GM12878 (cell line): ENCODE measurements around the gene TMSB4X. TPM values are rescaled to one million over a fixed set of nuclear protein-coding genes. Genes with fewer than 3 reads are reported as not detected.

Experiments used
- BCL11A ChIP-seq: IDR thresholded peaks from 2 replicates; pipeline ENCODE4 v1.6.1; 2011; ENCODE audit warnings: low read depth, low read length
- BMI1 ChIP-seq: fragments of 450-650 bp; IDR thresholded peaks from 2 replicates; pipeline ENCODE4 v1.6.1; 2016; ENCODE audit warnings: mild to moderate bottlenecking, moderate library complexity, borderline replicate concordance
- BRCA1 ChIP-seq: IDR thresholded peaks from 2 replicates; pipeline ENCODE4 v1.6.1; 2011; ENCODE audit warnings: low read depth, low read length, improper control_type of control experiment
- CBFB ChIP-seq: IDR thresholded peaks from 2 replicates; pipeline ENCODE4 v1.6.1; 2016; ENCODE audit warnings: antibody characterized with exemption, low read depth
- CEBPB ChIP-seq, 2 experiments: fragments of 150-350 bp in 1 of 2; IDR thresholded peaks; 2 replicates each; pipeline ENCODE4 v1.6.1; 2012 to 2014; ENCODE audit warnings: low read depth in 2 of 2, low read length in 2 of 2, borderline replicate concordance in 1 of 2, inconsistent platforms in 1 of 2
- DPF2 ChIP-seq: fragments of 450-650 bp; IDR thresholded peaks from 2 replicates; pipeline ENCODE4 v1.6.1; 2017; ENCODE audit warnings: mild to moderate bottlenecking
- EED ChIP-seq: sonication (generic); IDR thresholded peaks from 2 replicates; pipeline ENCODE4 v1.6.1; 2016; ENCODE audit warnings: antibody characterized with exemption, low read depth
- EP300 ChIP-seq, 2 experiments: fragments of 150-350 bp in 1 of 2; IDR thresholded peaks; 2 replicates each; pipeline ENCODE4 v1.6.1; 2011 to 2012; ENCODE audit warnings: low read depth in 2 of 2, low read length in 2 of 2, borderline replicate concordance in 1 of 2, improper control_type of control experiment in 1 of 2, inconsistent platforms in 1 of 2; ENCODE audit not compliant: control insufficient read depth in 1 of 2
- HCFC1 ChIP-seq: fragments of 150-350 bp; IDR thresholded peaks from 2 replicates; pipeline ENCODE4 v1.6.1; 2014; ENCODE audit warnings: low read length
- KAT2A ChIP-seq: conservative IDR thresholded peaks from 2 replicates; pipeline ENCODE4 v1.6.1; 2011; ENCODE audit warnings: low read depth, low read length; ENCODE audit not compliant: control insufficient read depth
- MTA3 ChIP-seq: IDR thresholded peaks from 2 replicates; pipeline ENCODE4 v1.6.1; 2012; ENCODE audit warnings: low read length, inconsistent platforms, borderline replicate concordance
- NFIC ChIP-seq: IDR thresholded peaks from 2 replicates; pipeline ENCODE4 v1.6.1; 2012; ENCODE audit warnings: low read depth, mild to moderate bottlenecking, inconsistent platforms, low read length, moderate library complexity
- NFXL1 ChIP-seq: fragments of 450-650 bp; IDR thresholded peaks from 2 replicates; pipeline ENCODE4 v1.6.1; 2017; ENCODE audit warnings: antibody characterized with exemption, mild to moderate bottlenecking, borderline replicate concordance
- NR2C1 ChIP-seq: fragments of 450-650 bp; IDR thresholded peaks from 2 replicates; pipeline ENCODE4 v1.6.1; 2017; ENCODE audit warnings: antibody characterized with exemption, mild to moderate bottlenecking, moderate library complexity
- NR2C2 ChIP-seq: IDR thresholded peaks from 2 replicates; pipeline ENCODE4 v1.6.1; 2011; ENCODE audit warnings: borderline replicate concordance, low read depth; ENCODE audit not compliant: control insufficient read depth, insufficient read length
- POLR2AphosphoS5 ChIP-seq: IDR thresholded peaks from 2 replicates; pipeline ENCODE4 v1.6.1; 2011; ENCODE audit warnings: mild to moderate bottlenecking, low read length, inconsistent platforms
- SP1 ChIP-seq: IDR thresholded peaks from one replicate; pipeline ENCODE4 v1.6.1; 2011; ENCODE audit warnings: low read depth, low read length
- SREBF2 ChIP-seq: IDR thresholded peaks from 2 replicates; pipeline ENCODE4 v1.6.1; 2012; ENCODE audit warnings: mild to moderate bottlenecking, low read length
- TAF1 ChIP-seq: IDR thresholded peaks from 2 replicates; pipeline ENCODE4 v1.6.1; 2011; ENCODE audit warnings: mild to moderate bottlenecking, low read depth, low read length, borderline replicate concordance
- TCF7 ChIP-seq: IDR thresholded peaks from 2 replicates; pipeline ENCODE4 v1.6.1; 2014; ENCODE audit warnings: antibody characterized with exemption, borderline replicate concordance
- WRNIP1 ChIP-seq: IDR thresholded peaks from 2 replicates; pipeline ENCODE4 v1.6.1; 2011; ENCODE audit warnings: low read depth, low read length, improper control_type of control experiment, borderline replicate concordance
- YY1 ChIP-seq: IDR thresholded peaks from 2 replicates; pipeline ENCODE4 v1.6.1; 2011; ENCODE audit warnings: low read depth, mild to moderate bottlenecking, low read length
- ZNF207 ChIP-seq: fragments of 450-650 bp; IDR thresholded peaks from 2 replicates; pipeline ENCODE4 v1.6.1; 2014; ENCODE audit warnings: antibody characterized with exemption, mild to moderate bottlenecking, borderline replicate concordance
- polyA plus RNA-seq, 11 experiments: library from polyadenylated mRNA; depleted of rRNA in 4 of 11; unstranded in 6 of 11; stranded (reverse) in 5 of 11; fragments of >200 nt; fragmentation: Nextera tagmentation in 4 of 11; fragmentation: Illumina TruSeq in 1 of 11; extraction: Ambion mirVana in 4 of 11; extraction: Trizol in 1 of 11; gene quantifications; 1 replicate in 1 of 11; 2 replicates in 10 of 11; pipeline versions ENCODE4 v1.2.1 to v1.2.3, GENCODE V29; 2011 to 2016; ENCODE audit warnings: inconsistent platforms in 2 of 11, missing spikeins in 2 of 11, low read depth in 1 of 11
- total RNA-seq, 4 experiments: library from RNA; depleted of rRNA in 3 of 4; stranded (reverse); fragments of >200 nt in 3 of 4; fragmentation: Illumina TruSeq in 1 of 4; extraction: Trizol in 1 of 4; gene quantifications; 2 replicates each; pipeline versions ENCODE4 v1.2.1 to v1.2.3, GENCODE V29; 2013 to 2021
- TF ChIP-seq, protein P1 (sequence below): fragments of 150-350 bp; IDR thresholded peaks from 2 replicates; pipeline ENCODE4 v1.6.1; 2016; ENCODE audit warnings: low read depth, low read length
- TF ChIP-seq, protein P2 (sequence below): fragments of 450-650 bp; IDR thresholded peaks from 2 replicates; pipeline ENCODE4 v1.6.1; 2014; ENCODE audit warnings: mild to moderate bottlenecking
- TF ChIP-seq, protein P3 (sequence below): fragments of 450-650 bp; IDR thresholded peaks from 2 replicates; pipeline ENCODE4 v1.6.1; 2017; ENCODE audit warnings: low read depth, mild to moderate bottlenecking, moderate library complexity

TMSB4X gene
- total and polyA plus RNA-seq, 10 of the 15 experiments (the other 5 are each of a cell fraction or from before 2014, with no cell fraction given), result 13,924 to 37,234 (median 23,705) TPM

- TF ChIP-seq, protein P1, sequence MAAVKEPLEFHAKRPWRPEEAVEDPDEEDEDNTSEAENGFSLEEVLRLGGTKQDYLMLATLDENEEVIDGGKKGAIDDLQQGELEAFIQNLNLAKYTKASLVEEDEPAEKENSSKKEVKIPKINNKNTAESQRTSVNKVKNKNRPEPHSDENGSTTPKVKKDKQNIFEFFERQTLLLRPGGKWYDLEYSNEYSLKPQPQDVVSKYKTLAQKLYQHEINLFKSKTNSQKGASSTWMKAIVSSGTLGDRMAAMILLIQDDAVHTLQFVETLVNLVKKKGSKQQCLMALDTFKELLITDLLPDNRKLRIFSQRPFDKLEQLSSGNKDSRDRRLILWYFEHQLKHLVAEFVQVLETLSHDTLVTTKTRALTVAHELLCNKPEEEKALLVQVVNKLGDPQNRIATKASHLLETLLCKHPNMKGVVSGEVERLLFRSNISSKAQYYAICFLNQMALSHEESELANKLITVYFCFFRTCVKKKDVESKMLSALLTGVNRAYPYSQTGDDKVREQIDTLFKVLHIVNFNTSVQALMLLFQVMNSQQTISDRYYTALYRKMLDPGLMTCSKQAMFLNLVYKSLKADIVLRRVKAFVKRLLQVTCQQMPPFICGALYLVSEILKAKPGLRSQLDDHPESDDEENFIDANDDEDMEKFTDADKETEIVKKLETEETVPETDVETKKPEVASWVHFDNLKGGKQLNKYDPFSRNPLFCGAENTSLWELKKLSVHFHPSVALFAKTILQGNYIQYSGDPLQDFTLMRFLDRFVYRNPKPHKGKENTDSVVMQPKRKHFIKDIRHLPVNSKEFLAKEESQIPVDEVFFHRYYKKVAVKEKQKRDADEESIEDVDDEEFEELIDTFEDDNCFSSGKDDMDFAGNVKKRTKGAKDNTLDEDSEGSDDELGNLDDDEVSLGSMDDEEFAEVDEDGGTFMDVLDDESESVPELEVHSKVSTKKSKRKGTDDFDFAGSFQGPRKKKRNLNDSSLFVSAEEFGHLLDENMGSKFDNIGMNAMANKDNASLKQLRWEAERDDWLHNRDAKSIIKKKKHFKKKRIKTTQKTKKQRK, result no peak
- TF ChIP-seq ZNF207, result no peak
- peak; percentile 45; the same call in 1 of the 2 replicates for TF ChIP-seq YY1
- TF ChIP-seq DPF2, result no peak
- TF ChIP-seq BCL11A, result 0 out of 2 replicates have a peak, but pooled peaks have one; percentile 4
- peak; percentile 63 for TF ChIP-seq EED
- TF ChIP-seq, protein P2, sequence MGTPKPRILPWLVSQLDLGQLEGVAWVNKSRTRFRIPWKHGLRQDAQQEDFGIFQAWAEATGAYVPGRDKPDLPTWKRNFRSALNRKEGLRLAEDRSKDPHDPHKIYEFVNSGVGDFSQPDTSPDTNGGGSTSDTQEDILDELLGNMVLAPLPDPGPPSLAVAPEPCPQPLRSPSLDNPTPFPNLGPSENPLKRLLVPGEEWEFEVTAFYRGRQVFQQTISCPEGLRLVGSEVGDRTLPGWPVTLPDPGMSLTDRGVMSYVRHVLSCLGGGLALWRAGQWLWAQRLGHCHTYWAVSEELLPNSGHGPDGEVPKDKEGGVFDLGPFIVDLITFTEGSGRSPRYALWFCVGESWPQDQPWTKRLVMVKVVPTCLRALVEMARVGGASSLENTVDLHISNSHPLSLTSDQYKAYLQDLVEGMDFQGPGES, result no peak
- TF ChIP-seq, protein P3, sequence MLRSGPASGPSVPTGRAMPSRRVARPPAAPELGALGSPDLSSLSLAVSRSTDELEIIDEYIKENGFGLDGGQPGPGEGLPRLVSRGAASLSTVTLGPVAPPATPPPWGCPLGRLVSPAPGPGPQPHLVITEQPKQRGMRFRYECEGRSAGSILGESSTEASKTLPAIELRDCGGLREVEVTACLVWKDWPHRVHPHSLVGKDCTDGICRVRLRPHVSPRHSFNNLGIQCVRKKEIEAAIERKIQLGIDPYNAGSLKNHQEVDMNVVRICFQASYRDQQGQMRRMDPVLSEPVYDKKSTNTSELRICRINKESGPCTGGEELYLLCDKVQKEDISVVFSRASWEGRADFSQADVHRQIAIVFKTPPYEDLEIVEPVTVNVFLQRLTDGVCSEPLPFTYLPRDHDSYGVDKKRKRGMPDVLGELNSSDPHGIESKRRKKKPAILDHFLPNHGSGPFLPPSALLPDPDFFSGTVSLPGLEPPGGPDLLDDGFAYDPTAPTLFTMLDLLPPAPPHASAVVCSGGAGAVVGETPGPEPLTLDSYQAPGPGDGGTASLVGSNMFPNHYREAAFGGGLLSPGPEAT, result peak; percentile 24; the same call in 1 of the 2 replicates
- no peak for TF ChIP-seq BRCA1
- TF ChIP-seq MTA3, result no peak
- no peak for TF ChIP-seq NFIC
- TF ChIP-seq CBFB, result peak; percentile 99
- TF ChIP-seq BMI1, result peak; percentile 64; the same call in 1 of the 2 replicates
- no peak for TF ChIP-seq NR2C2
- no peak for TF ChIP-seq NR2C1
- no peak for TF ChIP-seq HCFC1
- peak; percentile 99 for TF ChIP-seq POLR2AphosphoS5
- no peak for TF ChIP-seq CEBPB (IDR thresholded peaks at IDR 0.05; ENCODE audit: borderline replicate concordance in 1 of 2, low read depth in 2 of 2, low read length in 2 of 2)
- no peak for TF ChIP-seq SREBF2
- TF ChIP-seq TAF1, result peak; percentile 83; the same call in 1 of the 2 replicates
- no peak for TF ChIP-seq EP300 (IDR thresholded peaks at IDR 0.05; ENCODE audit: borderline replicate concordance in 1 of 2, control insufficient read depth in 1 of 2, low read depth in 2 of 2, low read length in 2 of 2)
- peak; percentile 66 for TF ChIP-seq SP1
- no peak for TF ChIP-seq KAT2A
- TF ChIP-seq NFXL1, result no peak
- 0 out of 2 replicates have a peak, but pooled peaks have one; percentile 49 for TF ChIP-seq TCF7
- TF ChIP-seq WRNIP1, result no peak
Observed at GRCh38 chrX:12974796-12975669, at the start of gene TMSB4X (continued).
